Measurements from ENCODE around the gene FBXO17.

- TF ChIP-seq POLR2A (IDR thresholded peaks at IDR 0.05; ENCODE audit: low read length) = no peak
- TF ChIP-seq GATA1 (IDR thresholded peaks at IDR 0.05; ENCODE audit: low read depth, low read length) = no peak
Measured at GRCh38 chr19:38900202-38900629, 75.3 kb downstream of the FBXO17 start.

Measured in erythroblast (primary cell).